HepG2 (cell line): ENCODE measurements around the gene SHQ1. TPM values are rescaled to one million over a fixed set of nuclear protein-coding genes. Genes with fewer than 3 reads are reported as not detected.

Experiments
- ATAC-seq: fragments of 200-7000 bp; cut with Tn5 transposase; 3 replicates; pipeline ENCODE4 v1.9.1; 2020; ENCODE audit warnings: mild to moderate bottlenecking, moderate library complexity
- BruUV-seq: library from RNA; stranded (reverse); fragments of 400-500 nt; replicated peaks from 2 replicates; lab custom pipeline; 2021; lab: Mats Ljungman, UMichigan
- CTCF ChIA-PET: fragments of 300-600 bp; formaldehyde crosslinking; extraction: SDS; loops from one replicate; lab custom pipeline; 2021; ENCODE audit warnings: low total read pairs, inconsistent platforms, low intra/inter-chr PET ratio; lab: Yijun Ruan, JAX
- POLR2A ChIA-PET: fragments of 350-600 bp; sonication (Branson Sonifier 250); formaldehyde crosslinking; loops from one replicate; lab custom pipeline; 2020; ENCODE audit warnings: antibody characterized with exemption, inconsistent platforms; lab: Yijun Ruan, JAX
- DNase-seq: peaks from one replicate; pipeline ENCODE4 v3.0.0-alpha.2; 2015; ENCODE audit warnings: low spot score
- FAIRE-seq: peaks from 3 replicates; lab custom pipeline; 2011; peaks lifted over from hg19 to GRCh38; lab: Jason Lieb, UNC
- H2AFZ ChIP-seq: one replicate; pipeline ENCODE4 v1.6.1; 2011; ENCODE audit warnings: low read length, inconsistent platforms
- H3K27ac ChIP-seq: fragments of 300-600 bp; 3 replicates; pipeline ENCODE4 v1.8.0; 2011; ENCODE audit warnings: mixed run types, mild to moderate bottlenecking, mixed read lengths, low read length, inconsistent platforms; ENCODE audit not compliant: insufficient read depth; ENCODE audit errors: extremely low read length
- H3K27me3 ChIP-seq, 2 experiments: fragments of 200-600 bp in 1 of 2; 2 replicates in 1 of 2; 3 replicates in 1 of 2; pipeline versions ENCODE4 v1.6.0 to v1.8.0; 2011; ENCODE audit warnings: low read length in 2 of 2, mild to moderate bottlenecking in 2 of 2, moderate library complexity in 2 of 2, inconsistent platforms in 1 of 2; ENCODE audit not compliant: insufficient read depth in 2 of 2, control insufficient read depth in 1 of 2
- H3K36me3 ChIP-seq, 2 experiments: fragments of 200-600 bp in 1 of 2; replicated peaks in 1 of 2; 2 replicates in 1 of 2; 3 replicates in 1 of 2; pipeline versions ENCODE4 v1.5.1 to v1.8.0; 2011; ENCODE audit warnings: low read length in 2 of 2, inconsistent platforms in 1 of 2; ENCODE audit not compliant: insufficient read depth in 2 of 2, control insufficient read depth in 1 of 2
- H3K4me1 ChIP-seq: 2 replicates; pipeline ENCODE4 v1.5.1; 2012; ENCODE audit warnings: low read length, inconsistent platforms; ENCODE audit not compliant: insufficient read depth
- H3K4me2 ChIP-seq: 2 replicates; pipeline ENCODE4 v1.6.0; 2011; ENCODE audit warnings: low read depth, low read length, inconsistent platforms
- H3K4me3 ChIP-seq, 3 experiments: fragments of 200-600 bp in 1 of 3; sonication (generic), shearing (Covaris generic) in 1 of 3; replicated peaks in 1 of 3; 2 replicates each; pipeline ENCODE4 v1.5.1; 2011 to 2016; ENCODE audit warnings: low read length in 3 of 3, inconsistent platforms in 2 of 3, low read depth in 2 of 3, mild to moderate bottlenecking in 2 of 3, control low read depth in 1 of 3, mixed read lengths in 1 of 3; ENCODE audit not compliant: insufficient read depth in 1 of 3
- H3K79me2 ChIP-seq: one replicate; pipeline ENCODE4 v1.6.1; 2011; ENCODE audit warnings: low read length, inconsistent platforms; ENCODE audit not compliant: insufficient read depth
- H3K9ac ChIP-seq: 2 replicates; pipeline ENCODE4 v1.6.0; 2011; ENCODE audit warnings: mild to moderate bottlenecking, low read depth, low read length, inconsistent platforms; ENCODE audit not compliant: insufficient read depth
- H3K9me3 ChIP-seq: 2 replicates; pipeline ENCODE4 v1.5.1; 2012; ENCODE audit warnings: mild to moderate bottlenecking, low read length
- H4K20me1 ChIP-seq: 2 replicates; pipeline ENCODE4 v1.6.0; 2011; ENCODE audit warnings: inconsistent platforms, mild to moderate bottlenecking, low read length, moderate library complexity; ENCODE audit not compliant: insufficient read depth
- ARID2 ChIP-seq: sonication (generic); formaldehyde crosslinking; IDR thresholded peaks from 2 replicates; pipeline ENCODE4 v1.8.1; 2022; ENCODE audit warnings: mild to moderate bottlenecking, missing genetic modification reagents, borderline replicate concordance
- ARID4A ChIP-seq: sonication (generic); formaldehyde crosslinking; IDR thresholded peaks from 2 replicates; pipeline ENCODE4 v1.5.0; 2020; ENCODE audit warnings: mild to moderate bottlenecking, missing genetic modification reagents, borderline replicate concordance
- FOXO1 ChIP-seq: sonication (generic); formaldehyde crosslinking; IDR thresholded peaks from 2 replicates; pipeline ENCODE4 v1.4.0; 2020; ENCODE audit warnings: missing genetic modification reagents
- FOXP1 ChIP-seq, 2 experiments: fragments of 450-650 bp in 1 of 2; IDR thresholded peaks; 2 replicates each; pipeline ENCODE4 v1.6.1; 2017 to 2018; ENCODE audit warnings: antibody characterized with exemption in 1 of 2
- MIXL1 ChIP-seq: IDR thresholded peaks from 2 replicates; pipeline ENCODE4 v1.6.1; 2016
- PRMT3 ChIP-seq: sonication (generic); formaldehyde crosslinking; IDR thresholded peaks from 2 replicates; pipeline ENCODE4 v1.8.1; 2022; ENCODE audit warnings: low read depth, mild to moderate bottlenecking, moderate library complexity, missing genetic modification reagents, borderline replicate concordance
- RAD51 ChIP-seq: fragments of 450-650 bp; IDR thresholded peaks from 2 replicates; pipeline ENCODE4 v1.6.1; 2016; ENCODE audit warnings: borderline replicate concordance
- RELA ChIP-seq: sonication (generic); formaldehyde crosslinking; IDR thresholded peaks from 2 replicates; pipeline ENCODE4 v1.4.0; 2020; ENCODE audit warnings: missing genetic modification reagents
- RORA ChIP-seq: sonication (generic); formaldehyde crosslinking; IDR thresholded peaks from 2 replicates; pipeline ENCODE4 v1.5.0; 2020; ENCODE audit warnings: mild to moderate bottlenecking, missing genetic modification reagents, moderate library complexity
- SMARCE1 ChIP-seq: fragments of 450-650 bp; IDR thresholded peaks from 2 replicates; pipeline ENCODE4 v1.6.1; 2017; ENCODE audit warnings: borderline replicate concordance
- TERF1 ChIP-seq: sonication (generic); formaldehyde crosslinking; IDR thresholded peaks from 2 replicates; pipeline ENCODE4 v1.8.0; 2022; ENCODE audit warnings: mild to moderate bottlenecking, missing genetic modification reagents, moderate library complexity
- THAP11 ChIP-seq: IDR thresholded peaks from 2 replicates; pipeline ENCODE4 v1.6.1; 2016; ENCODE audit warnings: missing biosample characterization, missing genetic modification reagents
- ZBTB8A ChIP-seq: sonication (generic); formaldehyde crosslinking; IDR thresholded peaks from 2 replicates; pipeline ENCODE4 v1.4.0; 2020; ENCODE audit warnings: mild to moderate bottlenecking, low read depth, missing genetic modification reagents, borderline replicate concordance
- ZFP1 ChIP-seq: IDR thresholded peaks from 2 replicates; pipeline ENCODE4 v1.6.1; 2016
- ZFP37 ChIP-seq: sonication (generic); formaldehyde crosslinking; IDR thresholded peaks from 2 replicates; pipeline ENCODE4 v1.4.0; 2020; ENCODE audit warnings: missing genetic modification reagents, borderline replicate concordance
- ZKSCAN8 ChIP-seq: IDR thresholded peaks from 2 replicates; pipeline ENCODE4 v1.6.1; 2016; ENCODE audit warnings: borderline replicate concordance, missing genetic modification reagents, missing compliant biosample characterization
- ZNF562 ChIP-seq: sonication (generic); formaldehyde crosslinking; IDR thresholded peaks from 2 replicates; pipeline ENCODE4 v1.8.0; 2022; ENCODE audit warnings: missing genetic modification reagents, borderline replicate concordance
- ZNF598 ChIP-seq: sonication (generic); formaldehyde crosslinking; IDR thresholded peaks from 2 replicates; pipeline ENCODE4 v1.5.1; 2020; ENCODE audit warnings: mild to moderate bottlenecking, missing genetic modification reagents, borderline replicate concordance
- ZNF619 ChIP-seq: sonication (generic); formaldehyde crosslinking; IDR thresholded peaks from 2 replicates; pipeline ENCODE4 v1.4.0; 2020; ENCODE audit warnings: mild to moderate bottlenecking, missing genetic modification reagents
- ZNF660 ChIP-seq: sonication (generic); formaldehyde crosslinking; IDR thresholded peaks from 2 replicates; pipeline ENCODE4 v1.5.1; 2020; ENCODE audit warnings: mild to moderate bottlenecking, low read depth, missing genetic modification reagents, borderline replicate concordance
- in situ Hi-C: cut with HindIII; loops from 2 replicates; pipeline ENCODE4 v1.10.0; 2017; ENCODE audit warnings: low pct_unique_long_range_greater_than_20kb; ENCODE audit not compliant: extremely low pct_ligation_motif_present
- intact Hi-C: fragments of 100-400 bp; cut with micrococcal nuclease; formaldehyde crosslinking; loops from one replicate; pipeline ENCODE4 v1.10.0; 2022; ENCODE audit not compliant: unreplicated experiment
- polyA plus RNA-seq, 8 experiments: library from polyadenylated mRNA; depleted of rRNA in 3 of 8; stranded (reverse) in 7 of 8; unstranded in 1 of 8; fragments of >200 nt; fragmentation: Illumina TruSeq in 4 of 8; extraction: Trizol in 4 of 8; gene quantifications; 2 replicates each; pipeline versions ENCODE4 v1.2.1 to v1.2.3, GENCODE V29; 2011 to 2016; ENCODE audit warnings: low read depth in 4 of 8, missing spikeins in 1 of 8, mixed read lengths in 1 of 8; ENCODE audit not compliant: insufficient read depth in 1 of 8
- total RNA-seq, 5 experiments: library from RNA; depleted of rRNA; stranded (reverse); fragments of >200 nt; fragmentation: Illumina TruSeq; extraction: Trizol; gene quantifications; 2 replicates each; pipeline ENCODE4 v1.2.3, GENCODE V29; 2016; ENCODE audit warnings: low read depth in 1 of 5

SHQ1 gene
- total and polyA plus RNA-seq, 2 of the 13 experiments (the other 11 are each of a cell fraction or from before 2014, with no cell fraction given) = 5.5 to 20.3 TPM

GRCh38 chr3:72820415-72820814, 27.8 kb downstream of the SHQ1 start:
- no peak overlapping the region for H3K27ac ChIP-seq
- ATAC-seq (no peak), FAIRE-seq (no peak)

More at GRCh38 chr3:72820415-72820814, 27.8 kb downstream of the SHQ1 start:
- DNase-seq = no peak
- Histone ChIP-seq H3K79me2 (no peaks in the 10 kb centered on the region), H4K20me1 (no peaks in the 10 kb centered on the region), H3K4me2 (no peak overlapping the region), H3K27me3 (no peaks in the 10 kb centered on the region), H3K9ac (no peak overlapping the region), H3K9me3 (no peaks in the 10 kb centered on the region), H3K36me3 (peaks cover 1 to 18% of the 10 kb centered on the region in 2 experiments; a peak in 2 of 5 replicates), H3K4me1 (peaks cover 12% of the 10 kb centered on the region), H3K4me3 (no peak overlapping the region), H2AFZ (no peak overlapping the region)
- no TSS peak for BruUV-seq
- in situ Hi-C loops = loop anchor here (25.0 kb wide), 2 partner anchors 858 to 1108 kb away; no protein-coding TSS in a partner anchor
- TF ChIP-seq THAP11 (CRISPR knock-in tag) (no peak), PRMT3 (CRISPR knock-in tag) (no peak), ZFP37 (CRISPR knock-in tag) (no peak), ARID2 (no peak), ZNF598 (CRISPR knock-in tag) (no peak), TERF1 (CRISPR knock-in tag) (no peak), RORA (no peak), ARID4A (CRISPR knock-in tag) (no peak), FOXP1 (IDR thresholded peaks at IDR 0.05) (no peak), FOXP1 (CRISPR knock-in tag; IDR thresholded peaks at IDR 0.05) (no peak), ZNF562 (CRISPR knock-in tag) (no peak), ZKSCAN8 (CRISPR knock-in tag) (no peak), ZNF660 (CRISPR knock-in tag) (no peak), ZFP1 (no peak), FOXO1 (CRISPR knock-in tag) (no peak), ZBTB8A (CRISPR knock-in tag) (no peak), SMARCE1 (no peak), ZNF619 (CRISPR knock-in tag) (no peak), RAD51 (no peak), RELA (CRISPR knock-in tag) (no peak), MIXL1 (CRISPR knock-in tag) (no peak)
- CTCF ChIA-PET = no interaction called here
- POLR2A ChIA-PET = no interaction called here
- intact Hi-C loops = loop anchor here (10.0 kb wide), 1 partner anchor 836 kb away; no protein-coding TSS in a partner anchor
